ENCODE results near the gene TFR2. TPM values are rescaled to one million over a fixed set of nuclear protein-coding genes. Genes with fewer than 3 reads are reported as not detected.

Gene TFR2
- total and polyA plus RNA-seq, 2 of the 13 experiments (the other 11 are each of a cell fraction or from before 2014, with no cell fraction given) = 36.9 to 64.2 TPM

DNA sequence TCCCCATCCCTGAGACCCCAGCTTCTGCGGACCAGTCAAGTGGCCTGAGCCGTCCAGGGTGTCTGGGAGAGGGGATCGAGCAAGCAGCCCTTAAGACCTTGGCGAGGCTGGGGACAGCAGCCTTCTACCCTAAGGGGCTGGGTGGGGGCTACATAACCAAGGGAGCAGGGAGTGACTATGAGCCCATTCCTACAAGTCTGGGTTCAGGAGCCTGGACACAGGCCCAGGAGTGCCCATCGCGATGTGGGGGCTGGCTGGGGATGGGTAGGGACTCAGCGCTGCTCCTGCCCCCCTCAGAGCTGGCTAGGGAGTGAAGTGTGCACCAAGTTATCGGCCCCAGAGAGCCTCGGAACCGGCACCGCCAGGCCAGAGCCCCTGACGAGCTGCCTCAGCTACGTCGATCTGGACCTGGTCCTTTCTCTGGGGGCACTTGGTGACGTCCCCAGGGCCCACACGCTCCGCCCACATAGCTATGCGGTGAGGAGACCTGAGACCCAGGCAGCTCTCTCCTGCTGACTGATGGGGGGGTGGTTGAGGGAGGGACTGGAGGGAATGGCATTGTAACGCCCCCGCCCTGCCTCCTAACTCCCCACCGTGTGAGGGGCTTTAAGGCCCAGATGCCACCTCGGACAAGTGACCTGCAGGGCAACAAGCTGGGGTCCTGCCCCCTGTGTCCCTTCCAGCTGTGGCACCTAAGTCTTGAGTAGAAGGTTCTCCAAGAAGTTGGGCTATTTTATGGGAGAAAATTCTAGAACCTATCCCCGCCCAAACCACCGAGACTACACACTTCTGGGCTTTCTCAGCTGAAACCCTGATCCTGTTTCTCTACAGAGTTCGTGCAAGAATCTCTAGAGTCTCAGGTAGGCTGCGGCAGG is 70.2 kb downstream of the TFR2 start (continued):
- TF ChIP-seq ZNF296 (CRISPR knock-in tag; conservative IDR thresholded peaks at IDR 0.05) = no peak; the same call in 1 of the 2 replicates
- no peak for TF ChIP-seq ARNTL (CRISPR knock-in tag; IDR thresholded peaks at IDR 0.05)
- TF ChIP-seq, protein P1, sequence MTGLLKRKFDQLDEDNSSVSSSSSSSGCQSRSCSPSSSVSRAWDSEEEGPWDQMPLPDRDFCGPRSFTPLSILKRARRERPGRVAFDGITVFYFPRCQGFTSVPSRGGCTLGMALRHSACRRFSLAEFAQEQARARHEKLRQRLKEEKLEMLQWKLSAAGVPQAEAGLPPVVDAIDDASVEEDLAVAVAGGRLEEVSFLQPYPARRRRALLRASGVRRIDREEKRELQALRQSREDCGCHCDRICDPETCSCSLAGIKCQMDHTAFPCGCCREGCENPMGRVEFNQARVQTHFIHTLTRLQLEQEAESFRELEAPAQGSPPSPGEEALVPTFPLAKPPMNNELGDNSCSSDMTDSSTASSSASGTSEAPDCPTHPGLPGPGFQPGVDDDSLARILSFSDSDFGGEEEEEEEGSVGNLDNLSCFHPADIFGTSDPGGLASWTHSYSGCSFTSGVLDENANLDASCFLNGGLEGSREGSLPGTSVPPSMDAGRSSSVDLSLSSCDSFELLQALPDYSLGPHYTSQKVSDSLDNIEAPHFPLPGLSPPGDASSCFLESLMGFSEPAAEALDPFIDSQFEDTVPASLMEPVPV (CRISPR knock-in tag; IDR thresholded peaks at IDR 0.05) = peak; percentile 44; the same call in 1 of the 2 replicates
- no peak for TF ChIP-seq ELF4 (CRISPR knock-in tag; IDR thresholded peaks at IDR 0.05; ENCODE audit: borderline replicate concordance)
- no peak for TF ChIP-seq XRCC5 (optimal IDR thresholded peaks at IDR 0.05; ENCODE audit: low read length)
- TF ChIP-seq, protein P2, sequence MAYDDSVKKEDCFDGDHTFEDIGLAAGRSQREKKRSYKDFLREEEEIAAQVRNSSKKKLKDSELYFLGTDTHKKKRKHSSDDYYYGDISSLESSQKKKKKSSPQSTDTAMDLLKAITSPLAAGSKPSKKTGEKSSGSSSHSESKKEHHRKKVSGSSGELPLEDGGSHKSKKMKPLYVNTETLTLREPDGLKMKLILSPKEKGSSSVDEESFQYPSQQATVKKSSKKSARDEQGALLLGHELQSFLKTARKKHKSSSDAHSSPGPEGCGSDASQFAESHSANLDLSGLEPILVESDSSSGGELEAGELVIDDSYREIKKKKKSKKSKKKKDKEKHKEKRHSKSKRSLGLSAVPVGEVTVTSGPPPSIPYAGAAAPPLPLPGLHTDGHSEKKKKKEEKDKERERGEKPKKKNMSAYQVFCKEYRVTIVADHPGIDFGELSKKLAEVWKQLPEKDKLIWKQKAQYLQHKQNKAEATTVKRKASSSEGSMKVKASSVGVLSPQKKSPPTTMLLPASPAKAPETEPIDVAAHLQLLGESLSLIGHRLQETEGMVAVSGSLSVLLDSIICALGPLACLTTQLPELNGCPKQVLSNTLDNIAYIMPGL (CRISPR knock-in tag; IDR thresholded peaks at IDR 0.05; ENCODE audit: borderline replicate concordance in 1 of 2, low read depth in 1 of 2) = no peak; a peak in 1 of 4 replicates
- TF ChIP-seq PCBP1 (IDR thresholded peaks at IDR 0.05; ENCODE audit: borderline replicate concordance, low read depth, low read length) = peak; percentile 82
- TF ChIP-seq, protein P3, sequence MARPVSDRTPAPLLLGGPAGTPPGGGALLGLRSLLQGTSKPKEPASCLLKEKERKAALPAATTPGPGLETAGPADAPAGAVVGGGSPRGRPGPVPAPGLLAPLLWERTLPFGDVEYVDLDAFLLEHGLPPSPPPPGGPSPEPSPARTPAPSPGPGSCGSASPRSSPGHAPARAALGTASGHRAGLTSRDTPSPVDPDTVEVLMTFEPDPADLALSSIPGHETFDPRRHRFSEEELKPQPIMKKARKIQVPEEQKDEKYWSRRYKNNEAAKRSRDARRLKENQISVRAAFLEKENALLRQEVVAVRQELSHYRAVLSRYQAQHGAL (CRISPR knock-in tag; IDR thresholded peaks at IDR 0.05; ENCODE audit: not compliant biosample characterization) = no peak
- TF ChIP-seq, protein P4, sequence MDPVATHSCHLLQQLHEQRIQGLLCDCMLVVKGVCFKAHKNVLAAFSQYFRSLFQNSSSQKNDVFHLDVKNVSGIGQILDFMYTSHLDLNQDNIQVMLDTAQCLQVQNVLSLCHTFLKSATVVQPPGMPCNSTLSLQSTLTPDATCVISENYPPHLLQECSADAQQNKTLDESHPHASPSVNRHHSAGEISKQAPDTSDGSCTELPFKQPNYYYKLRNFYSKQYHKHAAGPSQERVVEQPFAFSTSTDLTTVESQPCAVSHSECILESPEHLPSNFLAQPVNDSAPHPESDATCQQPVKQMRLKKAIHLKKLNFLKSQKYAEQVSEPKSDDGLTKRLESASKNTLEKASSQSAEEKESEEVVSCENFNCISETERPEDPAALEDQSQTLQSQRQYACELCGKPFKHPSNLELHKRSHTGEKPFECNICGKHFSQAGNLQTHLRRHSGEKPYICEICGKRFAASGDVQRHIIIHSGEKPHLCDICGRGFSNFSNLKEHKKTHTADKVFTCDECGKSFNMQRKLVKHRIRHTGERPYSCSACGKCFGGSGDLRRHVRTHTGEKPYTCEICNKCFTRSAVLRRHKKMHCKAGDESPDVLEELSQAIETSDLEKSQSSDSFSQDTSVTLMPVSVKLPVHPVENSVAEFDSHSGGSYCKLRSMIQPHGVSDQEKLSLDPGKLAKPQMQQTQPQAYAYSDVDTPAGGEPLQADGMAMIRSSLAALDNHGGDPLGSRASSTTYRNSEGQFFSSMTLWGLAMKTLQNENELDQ (CRISPR knock-in tag; IDR thresholded peaks at IDR 0.05; ENCODE audit: borderline replicate concordance) = no peak
- TF ChIP-seq FLYWCH1 (CRISPR knock-in tag; IDR thresholded peaks at IDR 0.05) = no peak
- TF ChIP-seq, protein P5, sequence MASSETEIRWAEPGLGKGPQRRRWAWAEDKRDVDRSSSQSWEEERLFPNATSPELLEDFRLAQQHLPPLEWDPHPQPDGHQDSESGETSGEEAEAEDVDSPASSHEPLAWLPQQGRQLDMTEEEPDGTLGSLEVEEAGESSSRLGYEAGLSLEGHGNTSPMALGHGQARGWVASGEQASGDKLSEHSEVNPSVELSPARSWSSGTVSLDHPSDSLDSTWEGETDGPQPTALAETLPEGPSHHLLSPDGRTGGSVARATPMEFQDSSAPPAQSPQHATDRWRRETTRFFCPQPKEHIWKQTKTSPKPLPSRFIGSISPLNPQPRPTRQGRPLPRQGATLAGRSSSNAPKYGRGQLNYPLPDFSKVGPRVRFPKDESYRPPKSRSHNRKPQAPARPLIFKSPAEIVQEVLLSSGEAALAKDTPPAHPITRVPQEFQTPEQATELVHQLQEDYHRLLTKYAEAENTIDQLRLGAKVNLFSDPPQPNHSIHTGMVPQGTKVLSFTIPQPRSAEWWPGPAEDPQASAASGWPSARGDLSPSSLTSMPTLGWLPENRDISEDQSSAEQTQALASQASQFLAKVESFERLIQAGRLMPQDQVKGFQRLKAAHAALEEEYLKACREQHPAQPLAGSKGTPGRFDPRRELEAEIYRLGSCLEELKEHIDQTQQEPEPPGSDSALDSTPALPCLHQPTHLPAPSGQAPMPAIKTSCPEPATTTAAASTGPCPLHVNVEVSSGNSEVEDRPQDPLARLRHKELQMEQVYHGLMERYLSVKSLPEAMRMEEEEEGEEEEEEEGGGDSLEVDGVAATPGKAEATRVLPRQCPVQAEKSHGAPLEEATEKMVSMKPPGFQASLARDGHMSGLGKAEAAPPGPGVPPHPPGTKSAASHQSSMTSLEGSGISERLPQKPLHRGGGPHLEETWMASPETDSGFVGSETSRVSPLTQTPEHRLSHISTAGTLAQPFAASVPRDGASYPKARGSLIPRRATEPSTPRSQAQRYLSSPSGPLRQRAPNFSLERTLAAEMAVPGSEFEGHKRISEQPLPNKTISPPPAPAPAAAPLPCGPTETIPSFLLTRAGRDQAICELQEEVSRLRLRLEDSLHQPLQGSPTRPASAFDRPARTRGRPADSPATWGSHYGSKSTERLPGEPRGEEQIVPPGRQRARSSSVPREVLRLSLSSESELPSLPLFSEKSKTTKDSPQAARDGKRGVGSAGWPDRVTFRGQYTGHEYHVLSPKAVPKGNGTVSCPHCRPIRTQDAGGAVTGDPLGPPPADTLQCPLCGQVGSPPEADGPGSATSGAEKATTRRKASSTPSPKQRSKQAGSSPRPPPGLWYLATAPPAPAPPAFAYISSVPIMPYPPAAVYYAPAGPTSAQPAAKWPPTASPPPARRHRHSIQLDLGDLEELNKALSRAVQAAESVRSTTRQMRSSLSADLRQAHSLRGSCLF (CRISPR knock-in tag; IDR thresholded peaks at IDR 0.05; ENCODE audit: borderline replicate concordance) = no peak
- TF ChIP-seq, protein P6, sequence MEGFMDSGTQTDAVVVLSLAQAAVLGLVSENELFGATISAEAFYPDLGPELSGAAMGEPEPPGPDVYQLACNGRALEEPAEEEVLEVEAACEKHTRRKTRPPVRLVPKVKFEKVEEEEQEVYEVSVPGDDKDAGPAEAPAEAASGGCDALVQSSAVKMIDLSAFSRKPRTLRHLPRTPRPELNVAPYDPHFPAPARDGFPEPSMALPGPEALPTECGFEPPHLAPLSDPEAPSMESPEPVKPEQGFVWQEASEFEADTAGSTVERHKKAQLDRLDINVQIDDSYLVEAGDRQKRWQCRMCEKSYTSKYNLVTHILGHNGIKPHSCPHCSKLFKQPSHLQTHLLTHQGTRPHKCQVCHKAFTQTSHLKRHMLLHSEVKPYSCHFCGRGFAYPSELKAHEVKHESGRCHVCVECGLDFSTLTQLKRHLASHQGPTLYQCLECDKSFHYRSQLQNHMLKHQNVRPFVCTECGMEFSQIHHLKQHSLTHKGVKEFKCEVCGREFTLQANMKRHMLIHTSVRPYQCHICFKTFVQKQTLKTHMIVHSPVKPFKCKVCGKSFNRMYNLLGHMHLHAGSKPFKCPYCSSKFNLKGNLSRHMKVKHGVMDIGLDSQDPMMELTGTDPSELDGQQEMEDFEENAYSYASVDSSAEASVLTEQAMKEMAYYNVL (CRISPR knock-in tag; IDR thresholded peaks at IDR 0.05; ENCODE audit: borderline replicate concordance) = no peak; the same call in 1 of the 2 replicates
